ENCODE data around the gene FUZ.
A peak's percentile ranks its signal among the peaks of the same experiment; 100 is the strongest.

Gene FUZ

DNA sequence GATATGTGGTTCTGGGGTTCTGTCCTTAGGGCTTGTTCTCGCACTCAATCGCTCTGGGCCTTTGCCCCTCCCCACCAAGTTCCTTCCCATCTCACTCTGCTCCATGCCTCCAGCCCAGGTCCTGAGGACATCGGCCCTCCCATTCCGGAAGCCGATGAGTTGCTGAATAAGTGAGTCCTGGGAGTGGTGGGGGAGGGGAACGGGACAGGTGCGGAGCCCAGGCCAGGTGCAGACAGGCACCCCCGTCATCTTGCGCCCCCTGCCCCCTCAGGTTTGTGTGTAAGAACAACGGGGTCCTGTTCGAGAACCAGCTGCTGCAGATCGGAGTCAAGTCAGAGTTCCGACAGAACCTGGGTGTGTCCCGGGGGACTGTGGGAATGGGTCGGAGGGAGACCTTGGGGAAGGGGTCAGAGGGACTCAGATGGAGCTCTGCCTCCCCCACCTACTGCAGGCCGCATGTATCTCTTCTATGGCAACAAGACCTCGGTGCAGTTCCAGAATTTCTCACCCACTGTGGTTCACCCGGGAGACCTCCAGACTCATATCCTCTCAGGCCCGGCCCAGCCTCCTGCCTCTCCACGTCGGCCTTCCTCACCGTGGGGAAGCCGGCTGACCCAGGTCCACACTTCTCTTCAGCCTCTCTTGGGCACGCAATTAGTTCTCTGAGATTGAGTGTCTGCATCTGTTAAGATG is 10.1 kb downstream of the FUZ start:
- Histone ChIP-seq H3K27me3 (no peaks in the 10 kb centered on the region), H3K36me3 (peaks cover 14% of the 10 kb centered on the region), H3K4me1 (peaks cover 4% of the 10 kb centered on the region), H3K9me3 (no peaks in the 10 kb centered on the region), H3K4me3 (ENCODE audit: low read depth, low read length) (peak overlapping the region; percentile 74)
- no peak for DNase-seq
- TF ChIP-seq, protein P1, sequence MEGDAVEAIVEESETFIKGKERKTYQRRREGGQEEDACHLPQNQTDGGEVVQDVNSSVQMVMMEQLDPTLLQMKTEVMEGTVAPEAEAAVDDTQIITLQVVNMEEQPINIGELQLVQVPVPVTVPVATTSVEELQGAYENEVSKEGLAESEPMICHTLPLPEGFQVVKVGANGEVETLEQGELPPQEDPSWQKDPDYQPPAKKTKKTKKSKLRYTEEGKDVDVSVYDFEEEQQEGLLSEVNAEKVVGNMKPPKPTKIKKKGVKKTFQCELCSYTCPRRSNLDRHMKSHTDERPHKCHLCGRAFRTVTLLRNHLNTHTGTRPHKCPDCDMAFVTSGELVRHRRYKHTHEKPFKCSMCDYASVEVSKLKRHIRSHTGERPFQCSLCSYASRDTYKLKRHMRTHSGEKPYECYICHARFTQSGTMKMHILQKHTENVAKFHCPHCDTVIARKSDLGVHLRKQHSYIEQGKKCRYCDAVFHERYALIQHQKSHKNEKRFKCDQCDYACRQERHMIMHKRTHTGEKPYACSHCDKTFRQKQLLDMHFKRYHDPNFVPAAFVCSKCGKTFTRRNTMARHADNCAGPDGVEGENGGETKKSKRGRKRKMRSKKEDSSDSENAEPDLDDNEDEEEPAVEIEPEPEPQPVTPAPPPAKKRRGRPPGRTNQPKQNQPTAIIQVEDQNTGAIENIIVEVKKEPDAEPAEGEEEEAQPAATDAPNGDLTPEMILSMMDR (IDR thresholded peaks at IDR 0.05; ENCODE audit: low read depth, low read length): no peak

DNA sequence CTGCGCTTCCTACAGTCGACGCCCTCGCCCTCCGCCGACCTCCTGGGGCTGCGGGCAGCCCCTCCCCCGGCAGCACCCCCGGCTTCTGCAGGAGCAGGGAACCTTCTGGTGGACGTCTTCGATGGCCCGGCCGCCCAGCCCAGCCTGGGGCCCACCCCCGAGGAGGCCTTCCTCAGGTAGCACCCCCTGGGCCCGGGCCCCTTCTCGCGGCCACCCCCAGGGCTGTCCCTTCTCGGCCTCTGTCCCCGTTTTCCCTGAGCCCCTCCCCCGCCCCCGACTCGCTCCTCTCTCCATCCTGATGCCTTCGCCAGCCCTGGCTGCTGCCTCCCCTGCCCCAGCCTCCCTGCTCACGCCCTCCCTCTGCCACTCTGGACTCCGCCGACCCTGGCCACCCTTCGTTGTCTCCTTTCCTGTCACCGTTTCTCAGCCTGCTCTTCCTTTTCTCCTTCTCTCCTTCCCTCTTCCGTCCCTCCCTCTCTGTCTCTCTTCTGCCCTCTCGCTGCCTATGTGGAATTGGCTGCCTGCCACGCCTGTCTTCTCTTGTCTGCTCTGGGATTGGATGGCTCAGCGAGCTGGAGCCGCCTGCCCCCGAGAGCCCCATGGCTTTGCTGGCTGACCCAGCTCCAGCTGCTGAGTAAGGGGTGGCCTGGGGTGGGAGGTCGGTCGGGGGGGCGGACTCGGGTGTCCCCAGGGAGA is 11.0 kb downstream of the FUZ start:
- peak; percentile 95 for DNase-seq
- Histone ChIP-seq H3K4me1 (peaks cover 4% of the 10 kb centered on the region), H3K27me3 (no peaks in the 10 kb centered on the region), H3K9me3 (no peaks in the 10 kb centered on the region), H3K4me3 (ENCODE audit: low read depth, low read length) (peak overlapping the region; percentile 74), H3K36me3 (peaks cover 11% of the 10 kb centered on the region)
- TF ChIP-seq, protein P1 (IDR thresholded peaks at IDR 0.05; ENCODE audit: low read depth, low read length): peak; percentile 34; the same call in 1 of the 2 replicates

DNA sequence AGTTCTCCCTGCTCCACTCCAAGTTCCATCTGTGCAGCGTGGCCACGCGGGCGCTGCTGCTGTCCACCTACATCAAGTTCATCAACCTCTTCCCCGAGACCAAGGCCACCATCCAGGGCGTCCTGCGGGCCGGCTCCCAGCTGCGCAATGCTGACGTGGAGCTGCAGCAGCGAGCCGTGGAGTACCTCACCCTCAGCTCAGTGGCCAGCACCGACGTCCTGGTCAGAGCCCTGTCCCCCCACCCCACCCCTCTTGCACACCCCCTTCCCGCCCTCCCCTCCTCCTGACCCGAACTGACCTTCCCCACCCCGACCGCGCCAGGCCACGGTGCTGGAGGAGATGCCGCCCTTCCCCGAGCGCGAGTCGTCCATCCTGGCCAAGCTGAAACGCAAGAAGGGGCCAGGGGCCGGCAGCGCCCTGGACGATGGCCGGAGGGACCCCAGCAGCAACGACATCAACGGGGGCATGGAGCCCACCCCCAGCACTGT is 11.6 kb downstream of the FUZ start:
- Histone ChIP-seq H3K27me3 (no peaks in the 10 kb centered on the region), H3K4me1 (peaks cover 4% of the 10 kb centered on the region), H3K9me3 (no peaks in the 10 kb centered on the region), H3K36me3 (peaks cover 12% of the 10 kb centered on the region), H3K4me3 (ENCODE audit: low read depth, low read length) (peak overlapping the region; percentile 74)
- TF ChIP-seq, protein P1 (IDR thresholded peaks at IDR 0.05; ENCODE audit: low read depth, low read length): no peak
- no peak for DNase-seq

DNA sequence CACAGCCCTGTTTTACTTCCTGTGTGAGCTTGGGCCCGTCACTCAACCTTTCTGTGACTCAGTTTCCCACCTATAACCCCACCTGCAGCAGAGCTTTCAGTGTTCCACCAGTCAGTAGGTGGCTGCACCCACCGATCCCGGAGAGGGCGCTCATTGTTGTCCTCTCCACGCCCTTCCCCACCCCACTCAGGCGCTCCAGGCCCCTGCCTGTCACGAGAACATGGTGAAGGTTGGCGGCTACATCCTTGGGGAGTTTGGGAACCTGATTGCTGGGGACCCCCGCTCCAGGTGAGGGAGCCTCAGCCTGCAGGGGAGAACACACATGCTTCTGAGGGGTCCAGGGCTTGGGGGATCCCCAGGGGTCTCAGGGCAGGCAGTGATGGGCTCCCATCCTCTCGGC is 12.3 kb downstream of the FUZ start:
- no peak overlapping the region for H3K4me3 ChIP-seq (ENCODE audit: low read depth, low read length)
- H3K9me3 ChIP-seq: no peaks in the 10 kb centered on the region
- no peak for DNase-seq
- H3K36me3 ChIP-seq: peaks cover 19% of the 10 kb centered on the region
- TF ChIP-seq, protein P1 (IDR thresholded peaks at IDR 0.05; ENCODE audit: low read depth, low read length): no peak
- peaks cover 4% of the 10 kb centered on the region for H3K4me1 ChIP-seq
- H3K27me3 ChIP-seq: no peaks in the 10 kb centered on the region

DNA sequence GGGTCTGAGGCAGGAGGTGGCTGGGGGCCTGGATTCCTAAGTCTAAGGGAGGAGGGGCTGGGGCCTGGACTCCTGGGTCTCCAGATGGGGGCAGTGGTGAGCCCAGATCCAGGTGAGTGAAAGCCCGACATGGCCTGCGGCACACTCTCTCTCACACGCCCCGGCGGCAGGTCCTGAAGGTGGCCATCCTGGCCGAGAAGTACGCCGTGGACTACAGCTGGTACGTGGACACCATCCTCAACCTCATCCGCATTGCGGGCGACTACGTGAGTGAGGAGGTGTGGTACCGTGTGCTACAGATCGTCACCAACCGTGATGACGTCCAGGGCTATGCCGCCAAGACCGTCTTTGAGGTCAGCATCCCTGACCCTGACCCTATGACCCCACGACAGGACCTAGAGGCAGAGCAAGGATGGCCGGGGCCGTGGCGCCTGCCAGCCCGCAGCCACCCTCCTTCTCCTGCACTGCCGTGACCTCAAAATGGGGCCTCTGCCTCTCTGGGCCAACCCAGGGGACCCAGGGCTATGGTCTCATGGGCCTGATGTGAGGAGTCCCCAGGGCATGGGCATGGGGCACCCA is 13.2 kb downstream of the FUZ start:
- H3K4me3 ChIP-seq (ENCODE audit: low read depth, low read length): no peak overlapping the region
- H3K36me3 ChIP-seq: peaks cover 24% of the 10 kb centered on the region
- DNase-seq: no peak
- H3K4me1 ChIP-seq: peaks cover 4% of the 10 kb centered on the region
- TF ChIP-seq, protein P1 (IDR thresholded peaks at IDR 0.05; ENCODE audit: low read depth, low read length): peak; percentile 31
- H3K9me3 ChIP-seq: no peaks in the 10 kb centered on the region
- H3K27me3 ChIP-seq: no peaks in the 10 kb centered on the region
